Measurements from ENCODE around the gene ZDHHC8. TPM values are rescaled to one million over a fixed set of nuclear protein-coding genes. Genes with fewer than 3 reads are reported as not detected.
A peak's percentile ranks its signal among the peaks of the same experiment; 100 is the strongest.

Gene ZDHHC8
- total and polyA plus RNA-seq, 3 experiments from 2014 or later, result 4.4 to 80.7 (median 74.7) TPM

- no peaks in the 10 kb centered on the region for H3K27me3 ChIP-seq (ENCODE audit: insufficient read depth, low read length, poor library complexity, severe bottlenecking)
- H3K9me3 Mint-ChIP-seq, result no peaks in the 10 kb centered on the region
- peaks cover 0 to 5% of the 10 kb centered on the region in 2 donors for H3K27me3 Mint-ChIP-seq
- H3K27ac ChIP-seq (ENCODE audit: low read depth, low read length), result no peak overlapping the region
- H3K27ac Mint-ChIP-seq, result peak overlapping the region; percentile 46 to 96 (median 88)
- H3K36me3 Mint-ChIP-seq, result peaks cover 22 to 72% (median 36%) of the 10 kb centered on the region in 3 donors
- peak overlapping the region; percentile 63 to 91 (median 76) for H3K4me3 Mint-ChIP-seq
- CTCF ChIA-PET, result no interaction called here
- POLR2A ChIA-PET, result no interaction called here
- peaks cover 71% of the 10 kb centered on the region for H3K36me3 ChIP-seq (ENCODE audit: insufficient read depth, low read length)
- peaks cover 82% of the 10 kb centered on the region for H3K4me1 ChIP-seq (ENCODE audit: insufficient read depth, low read length)
- no peak overlapping the region for H3K4me3 ChIP-seq (ENCODE audit: low read length)
- peak in 1 of 5 donors; percentile 55 for DNase-seq
- no peaks in the 10 kb centered on the region for H3K9me3 ChIP-seq (ENCODE audit: low read length)
- H3K4me1 Mint-ChIP-seq, result peaks cover 89 to 99% (median 93%) of the 10 kb centered on the region in 3 donors
Observed at GRCh38 chr22:20087319-20088262, 44.0 kb upstream of the ZDHHC8 start.

- no peaks in the 10 kb centered on the region for H3K9me3 Mint-ChIP-seq
- peak overlapping the region in 4 of 7 donors; percentile 32 to 83 (median 80) for H3K4me3 Mint-ChIP-seq
- Histone ChIP-seq H3K27me3 (ENCODE audit: insufficient read depth, low read length, poor library complexity, severe bottlenecking) (no peaks in the 10 kb centered on the region), H3K4me3 (ENCODE audit: low read length) (no peak overlapping the region), H3K27ac (ENCODE audit: low read depth, low read length) (no peak overlapping the region), H3K9me3 (ENCODE audit: low read length) (no peaks in the 10 kb centered on the region), H3K4me1 (ENCODE audit: insufficient read depth, low read length) (peaks cover 77% of the 10 kb centered on the region), H3K36me3 (ENCODE audit: insufficient read depth, low read length) (peaks cover 73% of the 10 kb centered on the region)
- peak overlapping the region in 6 of 8 donors; percentile 38 to 96 (median 80) for H3K27ac Mint-ChIP-seq
- no peak for DNase-seq
- peaks cover 0 to 4% of the 10 kb centered on the region in 2 donors for H3K27me3 Mint-ChIP-seq
- peaks cover 86 to 98% (median 92%) of the 10 kb centered on the region in 3 donors for H3K4me1 Mint-ChIP-seq
- CTCF ChIA-PET, result interaction anchor here (1.0 kb wide), 1 partner anchor 22 kb away, joined by 3 read pairs; no protein-coding TSS in a partner anchor
- peaks cover 22 to 74% (median 36%) of the 10 kb centered on the region in 3 donors for H3K36me3 Mint-ChIP-seq
- POLR2A ChIA-PET, result no interaction called here
Observed at GRCh38 chr22:20088263-20088648, 43.3 kb upstream of the ZDHHC8 start.

- Histone ChIP-seq H3K9me3 (ENCODE audit: low read length) (no peaks in the 10 kb centered on the region), H3K27ac (ENCODE audit: low read depth, low read length) (no peak overlapping the region), H3K27me3 (ENCODE audit: insufficient read depth, low read length, poor library complexity, severe bottlenecking) (no peaks in the 10 kb centered on the region), H3K36me3 (ENCODE audit: insufficient read depth, low read length) (peaks cover 84% of the 10 kb centered on the region), H3K4me1 (ENCODE audit: insufficient read depth, low read length) (peaks cover 66% of the 10 kb centered on the region), H3K4me3 (ENCODE audit: low read length) (no peak overlapping the region)
- CTCF ChIA-PET, result interaction anchor here (1.0 kb wide), 1 partner anchor 21 kb away, joined by 3 read pairs; no protein-coding TSS in a partner anchor
- POLR2A ChIA-PET, result no interaction called here
- DNase-seq, result no peak
- peak overlapping the region in 7 of 8 donors; percentile 5 to 96 (median 44) for H3K27ac Mint-ChIP-seq
- peak overlapping the region in 5 of 7 donors; percentile 29 to 85 (median 50) for H3K4me3 Mint-ChIP-seq
- peaks cover 77 to 98% (median 90%) of the 10 kb centered on the region in 3 donors for H3K4me1 Mint-ChIP-seq
- H3K9me3 Mint-ChIP-seq, result no peaks in the 10 kb centered on the region
- peaks cover 0 to 4% of the 10 kb centered on the region in 2 donors for H3K27me3 Mint-ChIP-seq
- H3K36me3 Mint-ChIP-seq, result peaks cover 22 to 86% (median 36%) of the 10 kb centered on the region in 3 donors
Observed at GRCh38 chr22:20089226-20089976, 42.2 kb upstream of the ZDHHC8 start.

GRCh38 chr22:20089977-20090729, 41.5 kb upstream of the ZDHHC8 start:
- Histone ChIP-seq H3K27ac (ENCODE audit: low read depth, low read length) (peak overlapping the region; percentile 22), H3K4me3 (ENCODE audit: low read length) (no peak overlapping the region), H3K9me3 (ENCODE audit: low read length) (no peaks in the 10 kb centered on the region), H3K4me1 (ENCODE audit: insufficient read depth, low read length) (peaks cover 58% of the 10 kb centered on the region), H3K27me3 (ENCODE audit: insufficient read depth, low read length, poor library complexity, severe bottlenecking) (no peaks in the 10 kb centered on the region), H3K36me3 (ENCODE audit: insufficient read depth, low read length) (peaks cover 92% of the 10 kb centered on the region)
- no peak for DNase-seq
- POLR2A ChIA-PET, result interaction anchor here (0.6 kb wide), 1 partner anchor 811 kb away, joined by 4 read pairs; no protein-coding TSS in a partner anchor
- peaks cover 22 to 93% (median 36%) of the 10 kb centered on the region in 3 donors for H3K36me3 Mint-ChIP-seq
- peaks cover 71 to 93% (median 83%) of the 10 kb centered on the region in 3 donors for H3K4me1 Mint-ChIP-seq
- CTCF ChIA-PET, result interaction anchor here (0.7 to 1.3 kb wide), 2 partner anchors 11 to 13 kb away, joined by 3 read pairs; no protein-coding TSS in a partner anchor
- H3K4me3 Mint-ChIP-seq, result peak overlapping the region; percentile 9 to 89 (median 67)
- H3K9me3 Mint-ChIP-seq, result no peaks in the 10 kb centered on the region
- peak overlapping the region; percentile 74 to 99 (median 86) for H3K27ac Mint-ChIP-seq
- H3K27me3 Mint-ChIP-seq, result peaks cover 0 to 4% of the 10 kb centered on the region in 2 donors

GRCh38 chr22:20090730-20091240, 40.8 kb upstream of the ZDHHC8 start:
- peak overlapping the region; percentile 55 to 89 (median 77) for H3K4me3 Mint-ChIP-seq
- CTCF ChIA-PET, result interaction anchor here (1.3 to 2.1 kb wide), 2 partner anchors 9 to 12 kb away, joined by 3 to 9 read pairs; no protein-coding TSS in a partner anchor
- POLR2A ChIA-PET, result interaction anchor here (0.6 to 1.5 kb wide), 3 partner anchors 11 to 810 kb away, joined by 3 to 5 read pairs (median 4); partner anchors contain the start of gene TXNRD2
- peaks cover 22 to 94% (median 40%) of the 10 kb centered on the region in 3 donors for H3K36me3 Mint-ChIP-seq
- Histone ChIP-seq H3K9me3 (ENCODE audit: low read length) (no peaks in the 10 kb centered on the region), H3K4me1 (ENCODE audit: insufficient read depth, low read length) (peaks cover 58% of the 10 kb centered on the region), H3K36me3 (ENCODE audit: insufficient read depth, low read length) (peaks cover 95% of the 10 kb centered on the region), H3K4me3 (ENCODE audit: low read length) (no peak overlapping the region), H3K27ac (ENCODE audit: low read depth, low read length) (peak overlapping the region; percentile 22), H3K27me3 (ENCODE audit: insufficient read depth, low read length, poor library complexity, severe bottlenecking) (no peaks in the 10 kb centered on the region)
- no peak for DNase-seq
- peaks cover 0 to 4% of the 10 kb centered on the region in 2 donors for H3K27me3 Mint-ChIP-seq
- peaks cover 67 to 90% (median 84%) of the 10 kb centered on the region in 3 donors for H3K4me1 Mint-ChIP-seq
- no peaks in the 10 kb centered on the region for H3K9me3 Mint-ChIP-seq
- H3K27ac Mint-ChIP-seq, result peak overlapping the region; percentile 74 to 99 (median 89)

GRCh38 chr22:20091690-20092476, 39.7 kb upstream of the ZDHHC8 start:
- H3K27ac Mint-ChIP-seq, result peak overlapping the region; percentile 82 to 99 (median 91)
- H3K27ac ChIP-seq (ENCODE audit: low read depth, low read length), result no peak overlapping the region

More at GRCh38 chr22:20091690-20092476, 39.7 kb upstream of the ZDHHC8 start:
- H3K4me3 Mint-ChIP-seq, result peak overlapping the region; percentile 55 to 89 (median 77)
- Histone ChIP-seq H3K4me1 (ENCODE audit: insufficient read depth, low read length) (peaks cover 49% of the 10 kb centered on the region), H3K27me3 (ENCODE audit: insufficient read depth, low read length, poor library complexity, severe bottlenecking) (no peaks in the 10 kb centered on the region), H3K9me3 (ENCODE audit: low read length) (no peaks in the 10 kb centered on the region), H3K4me3 (ENCODE audit: low read length) (no peak overlapping the region), H3K36me3 (ENCODE audit: insufficient read depth, low read length) (peaks cover 95% of the 10 kb centered on the region)
- DNase-seq, result peak in 2 of 5 donors; percentile 48 to 52
- ChIA-PET CTCF (interaction anchor here (1.1 to 2.1 kb wide), 4 partner anchors 10 to 37 kb away, joined by 3 to 9 read pairs (median 4); no protein-coding TSS in a partner anchor), POLR2A (interaction anchor here (1.1 to 1.5 kb wide), 3 partner anchors 9 to 150 kb away, joined by 3 to 5 read pairs (median 3); partner anchors contain the start of gene TXNRD2)
- peaks cover 28 to 92% (median 40%) of the 10 kb centered on the region in 3 donors for H3K36me3 Mint-ChIP-seq
- no peaks in the 10 kb centered on the region for H3K9me3 Mint-ChIP-seq
- peaks cover 0 to 4% of the 10 kb centered on the region in 2 donors for H3K27me3 Mint-ChIP-seq
- H3K4me1 Mint-ChIP-seq, result peaks cover 58 to 80% (median 80%) of the 10 kb centered on the region in 3 donors
